Smooth muscle cell (in vitro differentiated cells): ENCODE measurements around the gene STK32A. TPM values are rescaled to one million over a fixed set of nuclear protein-coding genes. Genes with fewer than 3 reads are reported as not detected.

ENCODE experiments used
- DNase-seq: peaks from one replicate; lab custom pipeline; 2025; ENCODE audit not compliant: unreplicated experiment; lab: John Stamatoyannopoulos, UW
- H2AFZ ChIP-seq: fragments of 200-600 bp; sonication (generic); 2 replicates; pipeline ENCODE4 v1.6.0; 2016; ENCODE audit warnings: antibody characterized with exemption, low read depth, mild to moderate bottlenecking
- H3F3A ChIP-seq: fragments of 200-600 bp; sonication (generic); 2 replicates; pipeline ENCODE4 v1.6.0; 2017; ENCODE audit warnings: antibody characterized with exemption, low read depth
- H3K27ac ChIP-seq: fragments of 200-600 bp; sonication (generic); 2 replicates; pipeline ENCODE4 v1.5.1; 2016; ENCODE audit warnings: low read depth, mild to moderate bottlenecking
- H3K27me3 ChIP-seq: fragments of 200-600 bp; sonication (generic); 2 replicates; pipeline ENCODE4 v1.6.1; 2016; ENCODE audit warnings: low read depth, mild to moderate bottlenecking
- H3K36me3 ChIP-seq: fragments of 200-600 bp; sonication (generic); 2 replicates; pipeline ENCODE4 v1.5.1; 2016; ENCODE audit warnings: low read depth
- H3K4me1 ChIP-seq: fragments of 200-600 bp; sonication (generic); 2 replicates; pipeline ENCODE4 v1.5.1; 2016; ENCODE audit warnings: low read depth
- H3K4me2 ChIP-seq: fragments of 200-600 bp; sonication (generic); 2 replicates; pipeline ENCODE4 v1.6.0; 2016; ENCODE audit warnings: mild to moderate bottlenecking
- H3K4me3 ChIP-seq: fragments of 200-600 bp; sonication (generic); 2 replicates; pipeline ENCODE4 v1.5.1; 2016; ENCODE audit warnings: mild to moderate bottlenecking
- H3K79me2 ChIP-seq: fragments of 200-600 bp; sonication (generic); 2 replicates; pipeline ENCODE4 v1.6.0; 2016; ENCODE audit warnings: low read depth, mild to moderate bottlenecking
- H3K9ac ChIP-seq: fragments of 200-600 bp; sonication (generic); 2 replicates; pipeline ENCODE4 v1.6.0; 2016; ENCODE audit warnings: low read depth
- H3K9me3 ChIP-seq: fragments of 200-600 bp; sonication (generic); replicated peaks from 2 replicates; pipeline ENCODE4 v1.5.1; 2016; ENCODE audit warnings: low read depth
- H4K20me1 ChIP-seq: fragments of 200-600 bp; sonication (generic); 2 replicates; pipeline ENCODE4 v1.6.0; 2016; ENCODE audit warnings: low read depth
- CTCF ChIP-seq: fragments of 200-600 bp; sonication (generic); IDR thresholded peaks from 2 replicates; pipeline ENCODE4 v1.5.1; 2017; ENCODE audit warnings: borderline replicate concordance, mild to moderate bottlenecking, antibody characterized with exemption; ENCODE audit not compliant: insufficient read depth, poor library complexity, severe bottlenecking
- WGBS: methylation state at CpG from one replicate; pipeline ENCODE4 v1.1.7; 2016; ENCODE audit warnings: low lambda C conversion rate; 5-methylcytosine and 5-hydroxymethylcytosine counted together
- polyA plus RNA-seq: library from polyadenylated mRNA; unstranded; fragments of >200 nt; fragmentation: Nextera tagmentation; extraction: Ambion mirVana; gene quantifications from 2 replicates; pipeline ENCODE4 v1.2.1, GENCODE V29; 2016
- total RNA-seq: library from RNA; depleted of rRNA; stranded (reverse); fragments of >200 nt; gene quantifications from 2 replicates; pipeline ENCODE4 v1.2.3, GENCODE V29; 2014

The STK32A gene
- total and polyA plus RNA-seq, 2 experiments from 2014 or later: 0.21 to 1.1 TPM

GRCh38 chr5:147344861-147345260 lies 110.0 kb downstream of the STK32A start:
- H3K9ac ChIP-seq: no peak overlapping the region
- H2AFZ ChIP-seq: no peak overlapping the region
- no peaks in the 10 kb centered on the region for H3K9me3 ChIP-seq
- H3K4me3 ChIP-seq: no peak overlapping the region
- H3K4me1 ChIP-seq: no peaks in the 10 kb centered on the region
- H3K36me3 ChIP-seq: no peaks in the 10 kb centered on the region
- no peaks in the 10 kb centered on the region for H3F3A ChIP-seq
- 88% methylated on average over 1 of the region's 1 CpG for WGBS
- H3K27ac ChIP-seq: no peak overlapping the region
- no peak for TF ChIP-seq CTCF
- DNase-seq: no peak
- H3K4me2 ChIP-seq: no peak overlapping the region
- H3K79me2 ChIP-seq: no peaks in the 10 kb centered on the region
- H4K20me1 ChIP-seq: no peaks in the 10 kb centered on the region
- no peaks in the 10 kb centered on the region for H3K27me3 ChIP-seq

GRCh38 chr5:147346006-147346561 lies 111.3 kb downstream of the STK32A start:
- Histone ChIP-seq H3K9ac (no peak overlapping the region), H3K9me3 (no peaks in the 10 kb centered on the region), H3K4me3 (no peak overlapping the region), H2AFZ (no peak overlapping the region), H3F3A (no peaks in the 10 kb centered on the region), H4K20me1 (no peaks in the 10 kb centered on the region), H3K4me1 (no peaks in the 10 kb centered on the region), H3K36me3 (no peaks in the 10 kb centered on the region), H3K79me2 (no peaks in the 10 kb centered on the region), H3K27ac (no peak overlapping the region), H3K4me2 (no peak overlapping the region), H3K27me3 (no peaks in the 10 kb centered on the region)
- TF ChIP-seq CTCF: no peak
- DNase-seq: no peak
- WGBS: 84% methylated on average over 5 of the region's 5 CpGs

GRCh38 chr5:147348046-147348445 lies 113.2 kb downstream of the STK32A start:
- 60% methylated on average over 2 of the region's 2 CpGs for WGBS
- Histone ChIP-seq H3F3A (no peaks in the 10 kb centered on the region), H4K20me1 (no peaks in the 10 kb centered on the region), H3K9me3 (no peaks in the 10 kb centered on the region), H3K4me2 (no peak overlapping the region), H2AFZ (no peak overlapping the region), H3K27ac (no peak overlapping the region), H3K79me2 (no peaks in the 10 kb centered on the region), H3K9ac (no peak overlapping the region), H3K4me3 (no peak overlapping the region), H3K4me1 (no peaks in the 10 kb centered on the region), H3K27me3 (no peaks in the 10 kb centered on the region), H3K36me3 (no peaks in the 10 kb centered on the region)
- TF ChIP-seq CTCF: no peak
- no peak for DNase-seq

- no peaks in the 10 kb centered on the region for H3K79me2 ChIP-seq
- no peak overlapping the region for H2AFZ ChIP-seq
- H3K9ac ChIP-seq: no peak overlapping the region
- H3K36me3 ChIP-seq: no peaks in the 10 kb centered on the region
- H4K20me1 ChIP-seq: no peaks in the 10 kb centered on the region
- H3K9me3 ChIP-seq: no peaks in the 10 kb centered on the region
- no peak for TF ChIP-seq CTCF
- H3F3A ChIP-seq: no peaks in the 10 kb centered on the region
- H3K4me3 ChIP-seq: no peak overlapping the region
- no peaks in the 10 kb centered on the region for H3K4me1 ChIP-seq
- H3K27me3 ChIP-seq: no peaks in the 10 kb centered on the region
- WGBS: 95% methylated on average over 5 of the region's 5 CpGs
- H3K27ac ChIP-seq: no peak overlapping the region
- DNase-seq: no peak
- no peak overlapping the region for H3K4me2 ChIP-seq
Measured at GRCh38 chr5:147348451-147348850, 113.6 kb downstream of the STK32A start.
